ENCODE results near the gene IFI6.
"Not testable (repeated sequence)": the region's sequence is repeated elsewhere in the genome, so short reads cannot be mapped to it uniquely, and the experiment has no call there.

IFI6 gene

DNA sequence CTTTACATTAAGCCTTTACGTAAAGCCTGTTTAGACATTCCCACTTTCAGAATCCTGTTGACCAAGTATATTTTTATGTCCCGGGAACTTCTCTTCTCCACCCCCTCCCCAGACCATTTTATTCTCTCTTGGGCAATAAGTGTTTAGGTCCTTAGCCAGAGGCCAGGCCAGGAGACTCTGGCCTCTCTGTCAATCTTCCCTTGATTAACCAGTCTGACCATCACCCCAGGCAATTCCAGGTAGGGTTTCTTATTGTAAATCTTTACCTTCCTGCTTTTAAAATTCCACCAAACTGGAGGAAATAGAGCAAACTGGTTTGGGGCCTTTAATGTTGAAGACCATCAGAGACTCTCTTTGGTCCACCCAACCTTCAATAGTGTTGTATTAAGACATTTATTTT is 12.2 kb upstream of the IFI6 start:
- peaks cover 11% of the 10 kb centered on the region for H3K27me3 ChIP-seq (ENCODE audit: control insufficient read depth, low read length)
- no peaks in the 10 kb centered on the region for H3F3A ChIP-seq (ENCODE audit: control insufficient read depth, insufficient read depth)
- H3K4me2 ChIP-seq (ENCODE audit: low read length): no peak overlapping the region
- H3K4me3 ChIP-seq (ENCODE audit: low read length): no peak overlapping the region
- H3K4me1 ChIP-seq (ENCODE audit: control insufficient read depth, low read length): no peaks in the 10 kb centered on the region
- no peaks in the 10 kb centered on the region for H3K79me2 ChIP-seq (ENCODE audit: control insufficient read depth, low read length)
- H3K27ac ChIP-seq (ENCODE audit: low read depth, low read length): no peak overlapping the region
- TF ChIP-seq, protein P1, sequence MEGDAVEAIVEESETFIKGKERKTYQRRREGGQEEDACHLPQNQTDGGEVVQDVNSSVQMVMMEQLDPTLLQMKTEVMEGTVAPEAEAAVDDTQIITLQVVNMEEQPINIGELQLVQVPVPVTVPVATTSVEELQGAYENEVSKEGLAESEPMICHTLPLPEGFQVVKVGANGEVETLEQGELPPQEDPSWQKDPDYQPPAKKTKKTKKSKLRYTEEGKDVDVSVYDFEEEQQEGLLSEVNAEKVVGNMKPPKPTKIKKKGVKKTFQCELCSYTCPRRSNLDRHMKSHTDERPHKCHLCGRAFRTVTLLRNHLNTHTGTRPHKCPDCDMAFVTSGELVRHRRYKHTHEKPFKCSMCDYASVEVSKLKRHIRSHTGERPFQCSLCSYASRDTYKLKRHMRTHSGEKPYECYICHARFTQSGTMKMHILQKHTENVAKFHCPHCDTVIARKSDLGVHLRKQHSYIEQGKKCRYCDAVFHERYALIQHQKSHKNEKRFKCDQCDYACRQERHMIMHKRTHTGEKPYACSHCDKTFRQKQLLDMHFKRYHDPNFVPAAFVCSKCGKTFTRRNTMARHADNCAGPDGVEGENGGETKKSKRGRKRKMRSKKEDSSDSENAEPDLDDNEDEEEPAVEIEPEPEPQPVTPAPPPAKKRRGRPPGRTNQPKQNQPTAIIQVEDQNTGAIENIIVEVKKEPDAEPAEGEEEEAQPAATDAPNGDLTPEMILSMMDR (IDR thresholded peaks at IDR 0.05; ENCODE audit: low read depth, low read length, poor library complexity, severe bottlenecking): no peak
- TF ChIP-seq EZH2phosphoT487 (IDR thresholded peaks at IDR 0.05; ENCODE audit: borderline replicate concordance, low read length): no peak
- H3K9me2 ChIP-seq (replicated peaks; ENCODE audit: control insufficient read depth, low read length): no peaks in the 10 kb centered on the region
- H3K36me3 ChIP-seq (ENCODE audit: control insufficient read depth, low read length): no peaks in the 10 kb centered on the region
- no peaks in the 10 kb centered on the region for H4K20me1 ChIP-seq (ENCODE audit: control insufficient read depth, insufficient read depth, low read depth, low read length)
- H3K9me3 ChIP-seq (ENCODE audit: control insufficient read depth, insufficient read depth, low read length): peaks cover 21% of the 10 kb centered on the region

DNA sequence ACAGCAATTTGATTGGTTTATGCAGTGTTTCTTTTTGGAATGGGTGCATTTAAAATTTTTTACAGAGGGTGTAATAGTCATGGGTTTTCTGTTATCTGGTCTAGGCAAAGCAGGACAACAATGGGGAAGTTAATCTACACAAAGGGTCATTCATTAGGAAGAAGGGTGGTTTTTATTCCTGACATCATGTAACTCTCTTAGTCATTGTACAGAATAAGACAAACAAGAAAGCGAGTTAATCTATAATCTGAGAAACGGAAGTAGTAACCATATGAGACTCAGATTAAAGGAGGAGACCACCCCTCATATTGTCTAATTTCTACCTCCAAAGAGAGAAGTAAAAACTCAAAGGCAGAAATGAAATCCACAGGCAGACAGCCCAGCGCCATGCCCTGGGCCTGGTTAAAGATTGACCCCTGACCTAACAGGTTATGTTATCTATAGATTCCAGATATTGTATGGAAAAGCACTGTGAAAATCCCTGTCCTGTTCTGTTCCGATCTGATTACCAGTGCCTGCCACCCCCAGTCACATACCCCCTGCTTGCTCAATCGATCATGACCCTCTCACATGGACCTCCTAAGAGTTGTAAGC is 10.5 kb upstream of the IFI6 start:
- Histone ChIP-seq H3K4me3 (ENCODE audit: low read length) (no peak overlapping the region), H3K9me2 (replicated peaks; ENCODE audit: control insufficient read depth, low read length) (no peaks in the 10 kb centered on the region), H3K4me2 (ENCODE audit: low read length) (no peak overlapping the region), H3K27me3 (ENCODE audit: control insufficient read depth, low read length) (0 out of 2 replicates have a peak, but pooled peaks cover under 1% of the 10 kb centered on the region), H3K4me1 (ENCODE audit: control insufficient read depth, low read length) (no peaks in the 10 kb centered on the region), H3K36me3 (ENCODE audit: control insufficient read depth, low read length) (no peaks in the 10 kb centered on the region), H3K9me3 (ENCODE audit: control insufficient read depth, insufficient read depth, low read length) (peaks cover 21% of the 10 kb centered on the region), H3F3A (ENCODE audit: control insufficient read depth, insufficient read depth) (no peaks in the 10 kb centered on the region), H3K27ac (ENCODE audit: low read depth, low read length) (no peak overlapping the region), H3K79me2 (ENCODE audit: control insufficient read depth, low read length) (no peaks in the 10 kb centered on the region), H4K20me1 (ENCODE audit: control insufficient read depth, insufficient read depth, low read depth, low read length) (no peaks in the 10 kb centered on the region)
- TF ChIP-seq, protein P1 (IDR thresholded peaks at IDR 0.05; ENCODE audit: low read depth, low read length, poor library complexity, severe bottlenecking): no peak
- TF ChIP-seq EZH2phosphoT487 (IDR thresholded peaks at IDR 0.05; ENCODE audit: borderline replicate concordance, low read length): no peak

DNA sequence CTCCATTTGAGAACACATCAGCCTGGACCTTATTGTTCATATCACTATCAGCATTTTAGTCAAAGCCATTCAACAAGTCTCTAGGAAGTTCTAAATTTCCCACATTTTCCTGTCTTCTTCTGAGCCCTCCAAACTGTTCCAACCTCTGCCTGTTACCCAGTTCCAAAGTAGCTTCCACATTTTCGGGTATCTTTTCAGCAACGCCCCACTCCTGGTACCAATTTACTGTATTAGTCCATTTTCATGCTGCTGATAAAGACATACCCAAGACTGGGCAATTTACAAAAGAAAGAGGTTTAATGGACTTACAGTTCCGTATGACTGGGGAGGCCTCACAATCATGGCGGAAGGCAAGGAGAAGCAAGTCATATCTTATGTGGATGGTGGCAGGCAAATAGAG is 9.6 kb upstream of the IFI6 start:
- not testable (repeated sequence) for H3K4me1 ChIP-seq (ENCODE audit: control insufficient read depth, low read length); H3K79me2 ChIP-seq (ENCODE audit: control insufficient read depth, low read length); H3K4me3 ChIP-seq (ENCODE audit: low read length); H3K27ac ChIP-seq (ENCODE audit: low read depth, low read length); H3K4me2 ChIP-seq (ENCODE audit: low read length); H4K20me1 ChIP-seq (ENCODE audit: control insufficient read depth, insufficient read depth, low read depth, low read length); H3K9me2 ChIP-seq (replicated peaks; ENCODE audit: control insufficient read depth, low read length); H3K36me3 ChIP-seq (ENCODE audit: control insufficient read depth, low read length); H3K27me3 ChIP-seq (ENCODE audit: control insufficient read depth, low read length); H3F3A ChIP-seq (ENCODE audit: control insufficient read depth, insufficient read depth)
- peaks cover 21% of the 10 kb centered on the region for H3K9me3 ChIP-seq (ENCODE audit: control insufficient read depth, insufficient read depth, low read length)

DNA sequence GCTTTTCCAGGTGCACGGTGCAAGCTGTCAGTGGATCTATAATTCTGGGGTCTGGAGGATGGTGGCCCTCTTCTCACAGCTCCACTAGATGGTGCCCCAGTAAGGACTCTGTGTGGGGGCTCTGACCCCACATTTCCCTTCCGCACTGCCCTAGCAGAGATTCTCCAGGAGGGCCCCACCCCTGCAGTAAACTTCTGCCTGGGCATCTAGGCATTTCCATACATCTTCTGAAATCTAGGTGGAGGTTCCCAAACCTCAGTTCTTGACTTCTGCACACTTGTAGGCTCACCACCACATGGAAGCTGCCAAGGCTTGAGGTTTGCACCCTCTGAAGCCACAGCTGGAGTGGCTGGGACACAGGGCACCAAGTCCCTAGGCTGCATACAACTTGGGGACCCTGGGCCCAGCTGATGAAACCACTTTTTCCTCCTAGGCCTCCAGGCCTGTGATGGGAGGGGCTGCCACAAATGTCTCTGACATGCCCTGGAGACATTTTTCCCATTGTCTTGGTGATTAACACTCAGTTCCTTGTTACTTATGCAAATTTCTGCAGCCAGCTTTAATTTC is 8.3 kb upstream of the IFI6 start:
- not testable (repeated sequence) for H3K4me2 ChIP-seq (ENCODE audit: low read length); H3K79me2 ChIP-seq (ENCODE audit: control insufficient read depth, low read length); H3K36me3 ChIP-seq (ENCODE audit: control insufficient read depth, low read length); H4K20me1 ChIP-seq (ENCODE audit: control insufficient read depth, insufficient read depth, low read depth, low read length); H3K27me3 ChIP-seq (ENCODE audit: control insufficient read depth, low read length); H3F3A ChIP-seq (ENCODE audit: control insufficient read depth, insufficient read depth); H3K27ac ChIP-seq (ENCODE audit: low read depth, low read length); H3K4me3 ChIP-seq (ENCODE audit: low read length); H3K9me2 ChIP-seq (replicated peaks; ENCODE audit: control insufficient read depth, low read length); H3K4me1 ChIP-seq (ENCODE audit: control insufficient read depth, low read length)
- H3K9me3 ChIP-seq (ENCODE audit: control insufficient read depth, insufficient read depth, low read length): peaks cover 21% of the 10 kb centered on the region

All from DOHH2 (cell line).